Erythroblast (primary cell): ENCODE results near the gene MPLKIP.
A peak's percentile ranks its signal among the peaks of the same experiment; 100 is the strongest.

Experiments used
- DNase-seq, 2 experiments: peaks; one replicate each; lab custom pipeline; 2025; lab: John Stamatoyannopoulos, UW
- GATA1 ChIP-seq: IDR thresholded peaks from 2 replicates; pipeline ENCODE4 v1.6.1; 2011; ENCODE audit warnings: low read depth, mild to moderate bottlenecking, control low read depth, low read length, moderate library complexity
- POLR2A ChIP-seq: IDR thresholded peaks from 2 replicates; pipeline ENCODE4 v1.6.1; 2011; ENCODE audit warnings: mild to moderate bottlenecking, low read length

MPLKIP gene

DNA sequence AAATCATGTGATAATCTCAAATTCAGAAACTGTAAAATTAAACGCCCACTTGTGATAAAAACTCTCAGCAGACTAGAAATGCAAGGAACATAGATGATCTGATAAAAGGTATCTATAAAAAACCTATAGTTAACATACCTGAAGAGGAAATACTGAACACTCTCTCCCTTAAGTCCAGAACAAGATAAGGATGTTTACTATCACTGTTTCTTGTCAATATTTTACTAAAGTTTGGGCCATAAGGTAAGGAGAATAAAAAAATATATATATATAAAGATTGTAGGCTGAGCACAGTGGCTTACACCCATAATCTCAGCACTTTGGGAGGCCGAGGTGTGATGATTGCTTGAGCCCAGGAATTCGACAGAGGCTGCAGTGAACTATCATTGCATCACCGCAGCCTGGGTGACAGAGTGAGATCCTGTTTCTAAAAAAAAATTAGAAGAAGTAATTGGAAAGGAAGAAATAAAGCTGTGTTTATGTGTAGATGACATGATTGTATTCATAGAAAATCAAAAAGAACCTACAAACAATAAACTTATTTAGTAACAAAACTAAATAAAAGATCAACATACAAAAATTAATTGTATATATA lies 28.4 kb downstream of the MPLKIP start:
- TF ChIP-seq GATA1 (no peak), POLR2A (no peak)
- DNase-seq: no peak

DNA sequence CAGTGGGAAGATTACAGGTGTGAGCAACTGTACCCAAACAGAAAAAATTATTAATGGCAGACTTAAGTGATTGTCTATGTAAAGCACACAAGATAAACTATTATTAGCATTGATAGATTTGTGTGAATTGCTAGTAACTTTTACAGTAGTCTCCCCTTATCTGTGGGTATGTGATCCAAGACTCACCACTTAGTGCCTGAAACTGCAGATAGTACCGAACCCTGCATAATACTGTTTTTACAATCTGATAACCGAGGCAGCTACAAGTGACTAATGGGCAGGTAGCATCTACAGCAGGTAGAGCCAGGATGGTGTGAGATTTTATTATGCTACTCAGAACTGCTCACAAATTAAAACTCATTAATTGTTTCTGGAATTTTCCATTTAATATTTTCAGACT lies 31.5 kb downstream of the MPLKIP start:
- no peak for TF ChIP-seq POLR2A
- TF ChIP-seq GATA1: no peak
- DNase-seq: peak in 1 of 2 experiments; percentile 35

- no peak for DNase-seq
- TF ChIP-seq GATA1: no peak
- no peak for TF ChIP-seq POLR2A
Measured at GRCh38 chr7:40101201-40101600, 33.2 kb downstream of the MPLKIP start.

- no peak for TF ChIP-seq POLR2A
- TF ChIP-seq GATA1: no peak
- DNase-seq: no peak
Measured at GRCh38 chr7:40099837-40100236, 34.6 kb downstream of the MPLKIP start.

DNA sequence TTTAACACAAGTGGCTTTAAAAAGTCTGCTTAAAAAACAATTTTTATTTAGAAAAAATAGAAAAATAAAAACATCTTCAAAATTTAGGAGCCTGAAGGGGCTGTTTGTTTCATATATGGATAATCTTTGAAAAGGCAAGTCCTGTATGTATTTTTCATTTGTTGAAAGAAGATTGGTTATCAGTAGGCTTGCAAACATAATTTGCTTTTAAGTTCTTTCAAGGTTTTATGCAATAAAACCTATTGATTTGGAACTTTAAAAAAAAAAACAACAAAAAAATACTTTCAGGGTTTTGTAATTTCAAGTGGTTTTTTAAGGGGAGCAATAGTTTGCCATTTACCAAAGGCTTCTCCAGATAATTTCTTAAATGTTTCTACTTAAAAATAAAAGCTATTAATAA lies 35.6 kb downstream of the MPLKIP start:
- no peak for DNase-seq
- TF ChIP-seq POLR2A (no peak), GATA1 (no peak)

GRCh38 chr7:40097728-40098127 lies 36.7 kb downstream of the MPLKIP start:
- no peak for DNase-seq
- no peak for TF ChIP-seq GATA1
- no peak for TF ChIP-seq POLR2A

DNA sequence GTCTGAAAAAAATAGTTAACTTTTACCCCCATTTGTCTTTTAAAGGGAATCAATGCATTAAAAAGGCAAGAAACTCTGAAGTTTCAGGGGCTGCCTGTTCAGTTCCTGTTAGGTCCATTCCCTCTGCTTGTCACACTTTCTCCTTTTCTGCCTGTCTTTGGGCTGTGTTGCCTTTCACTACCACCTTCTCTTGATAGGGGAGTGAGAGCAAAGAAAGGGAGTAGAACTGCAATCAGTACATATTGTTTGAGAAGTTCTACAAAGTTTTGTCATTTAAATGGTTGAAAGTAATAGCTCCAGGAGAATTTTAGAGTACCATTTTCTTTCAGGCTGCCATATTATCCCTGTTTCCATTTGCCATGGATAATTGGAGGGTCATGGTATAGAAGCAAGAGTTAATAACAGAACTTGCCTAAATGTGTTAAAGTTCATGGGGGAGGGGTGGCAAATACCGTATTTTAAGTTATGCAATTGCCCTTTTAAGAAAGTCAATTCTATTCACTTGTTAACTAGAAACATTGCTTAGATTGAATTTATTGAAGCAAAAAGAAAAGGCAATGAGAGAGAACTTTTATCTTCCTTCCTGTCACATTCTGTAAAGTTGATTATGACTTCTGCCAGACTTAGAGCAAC lies 38.6 kb downstream of the MPLKIP start:
- DNase-seq: no peak
- no peak for TF ChIP-seq GATA1
- TF ChIP-seq POLR2A: no peak

- TF ChIP-seq POLR2A: no peak
- no peak for TF ChIP-seq GATA1
Measured at GRCh38 chr7:40095230-40095629, 39.2 kb downstream of the MPLKIP start.

DNA sequence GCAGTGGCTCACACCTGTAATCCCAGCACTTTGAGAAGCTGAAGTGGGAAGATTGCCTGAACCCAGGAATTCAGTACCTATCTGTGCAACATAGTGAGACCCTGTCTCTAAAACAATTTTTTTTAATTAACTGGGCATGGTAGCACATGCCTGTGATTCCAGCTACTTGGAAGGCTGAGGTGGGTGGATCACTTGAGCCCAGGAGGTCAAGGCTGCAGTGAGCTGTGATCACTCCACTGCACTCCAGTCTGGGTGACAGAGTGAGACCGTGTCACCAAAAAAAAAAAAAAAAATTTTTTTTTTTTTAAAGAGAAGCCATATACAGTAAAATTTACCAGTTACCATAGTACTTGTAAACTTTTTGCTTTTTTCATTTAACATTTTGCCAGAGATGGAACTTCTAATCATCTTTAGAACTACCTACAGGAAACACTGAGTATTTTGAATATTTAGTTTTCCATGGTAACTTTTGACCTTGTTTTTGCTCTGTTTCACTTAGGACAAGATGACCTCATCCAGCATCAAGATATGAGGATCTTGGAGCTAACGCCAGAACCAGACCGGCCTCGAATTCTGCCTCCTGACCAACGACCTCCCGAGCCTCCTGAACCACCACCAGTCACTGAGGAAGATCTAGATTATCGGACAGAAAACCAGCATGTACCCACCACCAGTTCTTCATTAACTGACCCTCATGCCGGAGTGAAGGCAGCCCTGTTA lies 40.6 kb downstream of the MPLKIP start:
- TF ChIP-seq POLR2A (no peak), GATA1 (no peak)

More at GRCh38 chr7:40095230-40095629, 39.2 kb downstream of the MPLKIP start:
- DNase-seq: no peak

DNA sequence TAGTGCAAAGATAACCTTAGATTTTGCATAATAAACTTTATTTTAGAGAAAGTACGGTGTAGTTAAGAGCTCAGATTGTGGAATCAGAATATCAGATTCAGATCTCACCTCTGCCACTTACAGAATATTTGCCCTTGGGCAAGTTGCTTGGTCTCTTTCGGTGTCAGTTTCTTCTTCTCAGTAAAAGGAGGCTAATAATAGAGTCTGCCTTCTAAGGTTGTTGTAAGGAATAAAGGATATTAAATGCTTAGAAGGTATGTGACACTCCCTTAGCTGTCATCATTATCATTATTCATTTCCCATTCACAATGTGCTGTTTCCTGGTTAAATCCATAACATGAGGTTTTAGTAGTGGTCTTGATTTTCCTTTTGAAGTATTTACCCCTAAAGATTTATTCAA lies 42.2 kb downstream of the MPLKIP start:
- DNase-seq: no peak
- no peak for TF ChIP-seq POLR2A
- no peak for TF ChIP-seq GATA1

More for the DNA sequence above, 40.6 kb downstream of the MPLKIP start:
- DNase-seq: no peak

DNA sequence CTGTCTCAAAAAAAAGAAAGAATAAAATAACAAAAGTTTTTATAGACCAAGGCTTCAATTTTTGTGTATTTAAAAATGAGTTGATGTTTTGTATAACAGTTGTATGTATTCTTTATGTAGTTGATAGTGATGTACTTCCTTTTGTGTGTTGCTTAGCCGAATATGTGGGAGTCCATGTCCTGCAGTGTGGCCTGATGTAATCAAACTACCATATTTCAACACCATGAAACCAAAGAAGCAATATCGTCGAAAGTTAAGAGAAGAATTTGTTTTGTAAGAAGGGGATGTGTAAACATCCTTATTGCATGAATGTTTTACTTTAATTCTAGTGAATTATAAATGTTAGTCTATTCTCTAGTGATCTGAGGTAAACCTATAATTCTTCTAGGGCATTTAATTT lies 56.6 kb downstream of the MPLKIP start:
- DNase-seq: no peak
- TF ChIP-seq GATA1 (no peak), POLR2A (no peak)
